Measurements from ENCODE around the gene FAM9C. TPM values are rescaled to one million over a fixed set of nuclear protein-coding genes. Genes with fewer than 3 reads are reported as not detected.
"Not testable (repeated sequence)": the region's sequence is repeated elsewhere in the genome, so short reads cannot be mapped to it uniquely, and the experiment has no call there.

FAM9C gene
- polyA plus RNA-seq, 1 donor, result 0.28 TPM

GRCh38 chrX:13043138-13043537 is 1.3 kb downstream of the FAM9C start:
- DNase-seq (ENCODE audit: low read depth), result no peak

GRCh38 chrX:13036896-13037295 is 7.5 kb downstream of the FAM9C start:
- no peak for DNase-seq (ENCODE audit: low read depth)

DNA sequence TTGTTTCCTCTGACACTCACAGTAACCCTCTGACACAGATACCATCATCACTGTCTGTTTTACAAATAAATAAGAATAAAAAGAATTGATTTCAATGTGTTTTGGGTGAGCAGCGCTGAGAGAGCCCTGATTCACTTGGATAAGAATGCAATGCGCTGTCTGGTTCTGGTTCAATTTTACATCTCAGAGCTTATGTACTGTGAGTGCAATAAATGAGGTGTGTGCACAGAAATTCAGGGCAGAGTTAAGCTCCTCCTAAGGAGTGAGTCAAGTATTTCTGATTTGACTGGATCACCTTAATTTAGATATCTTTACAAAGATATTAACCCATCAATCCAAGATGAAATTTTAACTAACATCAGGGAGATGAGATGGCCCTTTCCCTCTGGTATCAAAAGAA is 11.2 kb downstream of the FAM9C start:
- no peak for DNase-seq (ENCODE audit: low read depth)

- DNase-seq (ENCODE audit: low read depth), result no peak
Measured at GRCh38 chrX:13029887-13030771, 14.3 kb downstream of the FAM9C start.

- DNase-seq (ENCODE audit: low read depth), result no peak
Measured at GRCh38 chrX:13029637-13029886, 14.9 kb downstream of the FAM9C start.

- no peak for DNase-seq (ENCODE audit: low read depth)
Measured at GRCh38 chrX:13028871-13029636, 15.4 kb downstream of the FAM9C start.

- no peak for DNase-seq (ENCODE audit: low read depth)
Measured at GRCh38 chrX:13026877-13027652, 17.4 kb downstream of the FAM9C start.

DNA sequence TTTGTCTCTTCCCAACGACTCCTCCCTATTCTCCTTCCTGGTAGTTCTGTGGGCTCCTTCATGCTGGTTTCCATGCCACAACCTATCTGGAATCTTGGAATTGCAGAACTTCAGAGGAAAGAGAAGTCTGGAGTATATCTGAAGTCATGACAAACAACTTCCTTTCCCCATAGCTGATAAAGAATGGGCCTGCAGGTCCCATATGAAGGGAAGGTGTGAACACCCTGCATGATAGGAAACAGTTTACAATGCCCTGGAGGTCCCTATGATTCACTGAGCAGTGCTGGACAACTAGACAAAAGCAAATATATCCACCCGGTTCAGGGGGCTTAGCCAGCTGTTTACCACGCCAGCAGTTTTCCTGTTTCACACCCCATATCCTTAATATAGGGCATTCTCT is 19.4 kb downstream of the FAM9C start:
- no peak for DNase-seq (ENCODE audit: low read depth)

GRCh38 chrX:13023979-13024378 is 20.4 kb downstream of the FAM9C start:
- no peak for DNase-seq (ENCODE audit: low read depth)

GRCh38 chrX:13023567-13023966 is 20.9 kb downstream of the FAM9C start:
- DNase-seq (ENCODE audit: low read depth), result no peak

DNA sequence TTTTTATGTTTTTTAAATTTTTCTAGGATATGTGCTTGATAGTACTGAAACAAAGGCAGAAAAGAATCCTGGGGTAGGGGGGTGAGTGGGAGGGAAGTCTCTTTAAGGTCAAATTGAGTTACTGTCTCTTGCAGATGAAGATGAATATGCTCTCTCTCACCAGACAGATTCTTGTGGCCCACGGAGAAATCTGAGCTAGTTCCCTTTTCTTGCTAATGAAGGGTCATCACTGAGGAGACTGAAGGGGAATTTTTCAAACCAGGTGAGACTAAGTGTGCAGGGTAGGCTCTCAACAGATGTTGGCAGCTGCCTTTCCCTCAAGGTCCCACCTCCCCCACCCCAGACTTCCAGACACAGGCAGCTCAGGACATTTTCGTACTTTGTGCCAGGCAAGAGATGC is 21.5 kb downstream of the FAM9C start:
- DNase-seq (ENCODE audit: low read depth), result no peak

GRCh38 chrX:13016731-13017130 is 27.7 kb downstream of the FAM9C start:
- DNase-seq (ENCODE audit: low read depth), result not testable (repeated sequence)

- no peak for DNase-seq (ENCODE audit: low read depth)
Measured at GRCh38 chrX:13015536-13016236, 28.7 kb downstream of the FAM9C start.

DNA sequence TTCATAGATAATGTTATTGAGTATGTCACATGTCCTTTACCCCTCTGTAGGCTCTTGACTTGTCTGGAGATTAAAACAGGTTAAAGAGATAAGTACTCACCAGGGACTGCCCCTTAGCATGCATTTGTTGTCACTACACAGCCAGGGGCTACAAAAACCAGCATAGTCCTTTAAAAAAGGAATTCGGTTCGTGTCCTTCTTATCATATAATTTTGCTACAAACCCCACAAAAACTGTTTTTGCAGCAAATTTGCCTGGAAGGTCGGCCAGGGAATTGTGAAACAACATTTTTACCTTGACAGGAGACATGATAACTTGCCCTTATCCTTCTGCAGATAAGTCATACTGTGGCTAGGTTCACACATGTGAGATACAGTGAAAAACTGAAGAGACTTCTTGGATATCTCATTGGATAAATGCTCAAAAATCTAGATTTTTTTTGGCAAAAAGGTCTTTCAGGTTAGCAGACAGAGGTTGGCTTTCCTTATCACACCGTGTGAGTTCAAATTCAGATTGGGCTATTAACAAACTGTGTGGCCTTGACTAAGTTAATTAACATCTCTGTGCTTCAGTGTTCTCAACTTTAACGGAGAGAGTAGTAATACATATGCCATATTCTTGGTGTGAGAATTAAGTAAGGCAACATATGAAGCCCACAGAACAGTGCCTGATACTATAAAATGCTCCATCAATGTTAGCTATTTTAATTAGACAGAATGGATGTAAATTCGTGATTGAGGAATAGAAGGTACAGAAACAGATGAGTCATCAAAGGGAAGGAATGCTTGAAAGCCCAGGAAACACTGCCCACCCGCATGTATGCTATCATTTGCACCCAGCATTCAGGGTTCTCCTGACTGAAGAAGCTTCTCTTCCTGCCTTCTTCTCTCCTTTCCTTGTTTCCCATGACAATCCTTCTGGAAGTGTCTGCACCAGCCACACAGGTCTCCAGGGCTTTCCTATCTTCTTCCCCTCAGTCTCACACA is 30.0 kb downstream of the FAM9C start:
- DNase-seq (ENCODE audit: low read depth), result no peak

- no peak for DNase-seq (ENCODE audit: low read depth)
Measured at GRCh38 chrX:13013363-13014110, 30.9 kb downstream of the FAM9C start.

DNA sequence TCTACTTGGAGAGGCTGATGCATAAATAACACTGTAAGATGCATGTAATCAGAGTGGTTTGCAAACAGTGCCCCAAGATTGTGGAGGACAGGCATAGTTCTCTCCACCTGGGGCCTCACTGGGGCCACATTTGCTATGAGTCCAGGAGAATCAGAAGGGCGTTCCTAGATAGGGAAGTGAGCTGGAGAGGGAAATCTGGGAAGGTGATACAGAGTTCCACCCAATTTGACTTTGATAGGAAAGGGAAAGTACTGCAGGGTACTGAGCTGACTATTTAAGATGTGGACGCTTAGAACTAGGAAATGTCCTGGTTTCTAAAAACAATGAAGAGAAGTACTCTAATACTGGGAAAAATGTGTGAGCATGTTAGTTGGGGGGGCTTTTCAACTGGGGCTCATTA is 33.9 kb downstream of the FAM9C start:
- DNase-seq (ENCODE audit: low read depth), result no peak

- no peak for DNase-seq (ENCODE audit: low read depth)
Measured at GRCh38 chrX:13009844-13010243, 34.6 kb downstream of the FAM9C start.

- DNase-seq (ENCODE audit: low read depth), result no peak
Measured at GRCh38 chrX:13009273-13009672, 35.1 kb downstream of the FAM9C start.

GRCh38 chrX:13008851-13009250 is 35.6 kb downstream of the FAM9C start:
- DNase-seq (ENCODE audit: low read depth), result no peak

DNA sequence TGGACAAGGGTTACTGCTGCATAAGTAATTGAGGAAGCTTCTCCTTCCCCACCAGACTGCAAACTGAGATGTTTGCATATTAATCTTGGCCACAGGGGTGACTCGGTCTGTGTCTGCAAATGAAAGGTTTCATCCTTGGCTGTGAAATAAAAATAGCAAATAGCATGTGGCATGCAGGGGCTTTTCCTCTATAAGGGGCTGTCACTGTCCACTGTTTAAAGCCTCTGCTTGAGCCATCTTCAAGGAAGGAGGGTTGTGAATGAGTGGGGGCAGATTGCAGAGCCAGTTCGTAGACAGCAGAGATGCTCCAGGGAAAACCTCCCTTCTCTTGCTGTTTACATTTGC is 36.3 kb downstream of the FAM9C start:
- no peak for DNase-seq (ENCODE audit: low read depth)
